CD4-positive, alpha-beta T cell (primary cell): ENCODE measurements around the gene RPS14. TPM values are rescaled to one million over a fixed set of nuclear protein-coding genes. Genes with fewer than 3 reads are reported as not detected.

Experiments used
- ATAC-seq: fragments of 200-7000 bp; cut with Tn5 transposase; one replicate; pipeline ENCODE4 v1.10.0; 2022; ENCODE audit warnings: mild to moderate bottlenecking; ENCODE audit not compliant: poor library complexity
- CTCF ChIA-PET: fragments of 350-600 bp; sonication (Branson Sonifier 250); formaldehyde crosslinking; loops from one replicate; lab custom pipeline; 2021; ENCODE audit warnings: antibody characterized with exemption, inconsistent platforms; lab: Charles Lee
- POLR2A ChIA-PET: fragments of 350-600 bp; sonication (Branson Sonifier 250); formaldehyde crosslinking; loops from one replicate; lab custom pipeline; 2021; ENCODE audit warnings: antibody characterized with exemption, inconsistent platforms; lab: Charles Lee
- DNase-seq, 14 experiments: peaks; one replicate each; pipeline ENCODE4 v3.0.0-alpha.2; 2013 to 2020; ENCODE audit warnings: mixed read lengths in 2 of 14
- H3K27ac ChIP-seq, 2 donors: one replicate each; pipeline versions ENCODE4 v1.5.1 to v1.7.0; 2013; ENCODE audit warnings: low read length in 2 of 2, low read depth in 1 of 2, mild to moderate bottlenecking in 1 of 2
- H3K27me3 ChIP-seq, 2 experiments: 1 replicate in 1 of 2; 2 replicates in 1 of 2; pipeline versions ENCODE4 v1.6.1 to v1.7.0; 2013; ENCODE audit warnings: low read length in 2 of 2, control low read depth in 1 of 2, mild to moderate bottlenecking in 1 of 2, moderate library complexity in 1 of 2; ENCODE audit not compliant: insufficient read depth in 2 of 2, control insufficient read depth in 1 of 2
- H3K36me3 ChIP-seq: one replicate; pipeline ENCODE4 v1.6.1; 2013; ENCODE audit warnings: low read length, control low read depth; ENCODE audit not compliant: insufficient read depth
- H3K4me1 ChIP-seq: one replicate; pipeline ENCODE4 v1.6.1; 2013; ENCODE audit warnings: low read length, control low read depth; ENCODE audit not compliant: insufficient read depth
- H3K4me3 ChIP-seq: one replicate; pipeline ENCODE4 v1.5.1; 2013; ENCODE audit warnings: mild to moderate bottlenecking, low read length, moderate library complexity
- H3K9me3 ChIP-seq, 2 experiments: 1 replicate in 1 of 2; 2 replicates in 1 of 2; pipeline versions ENCODE4 v1.6.1 to v1.7.0; 2013; ENCODE audit warnings: low read length in 2 of 2, mild to moderate bottlenecking in 2 of 2, control low read depth in 1 of 2, moderate library complexity in 1 of 2; ENCODE audit not compliant: control insufficient read depth in 1 of 2, insufficient read depth in 1 of 2
- H3K27ac Mint-ChIP-seq: one replicate; pipeline ENCODE4 v1.8.0; 2020; ENCODE audit warnings: mixed read lengths
- H3K27me3 Mint-ChIP-seq: one replicate; pipeline ENCODE4 v1.8.0; 2021; ENCODE audit warnings: mixed read lengths
- H3K36me3 Mint-ChIP-seq: one replicate; pipeline ENCODE4 v1.8.0; 2021; ENCODE audit warnings: low read depth, mixed read lengths
- H3K4me1 Mint-ChIP-seq: one replicate; pipeline ENCODE4 v1.8.0; 2021; ENCODE audit warnings: low read depth, mixed read lengths
- H3K4me3 Mint-ChIP-seq: one replicate; pipeline ENCODE4 v1.8.0; 2020; ENCODE audit warnings: mild to moderate bottlenecking, mixed read lengths
- H3K9me3 Mint-ChIP-seq: one replicate; pipeline ENCODE4 v1.8.0; 2020; ENCODE audit warnings: mixed read lengths
- intact Hi-C, 2 experiments: fragments of 100-400 bp; cut with DNase I in 1 of 2; cut with micrococcal nuclease in 1 of 2; formaldehyde crosslinking; loops; one replicate each; pipeline versions ENCODE4 v1.15.1 to v1.9.0; 2023 to 2025; cut with DNase I, micrococcal nuclease
- total RNA-seq, 174 experiments: library from RNA in 2 of 174; stranded (reverse) in 2 of 174; gene quantifications; one replicate each; pipeline ENCODE4 v1.2.3 and lab custom pipeline; 2021 to 2026
- TF ChIP-seq, protein P1 (sequence below): fragments of 200-600 bp; IDR thresholded peaks from one replicate; pipeline ENCODE4 v1.8.0; 2022; ENCODE audit warnings: antibody characterized with exemption, mild to moderate bottlenecking

The RPS14 gene
- total RNA-seq, 2 experiments from 2014 or later: 5,224 to 5,317 TPM

DNA sequence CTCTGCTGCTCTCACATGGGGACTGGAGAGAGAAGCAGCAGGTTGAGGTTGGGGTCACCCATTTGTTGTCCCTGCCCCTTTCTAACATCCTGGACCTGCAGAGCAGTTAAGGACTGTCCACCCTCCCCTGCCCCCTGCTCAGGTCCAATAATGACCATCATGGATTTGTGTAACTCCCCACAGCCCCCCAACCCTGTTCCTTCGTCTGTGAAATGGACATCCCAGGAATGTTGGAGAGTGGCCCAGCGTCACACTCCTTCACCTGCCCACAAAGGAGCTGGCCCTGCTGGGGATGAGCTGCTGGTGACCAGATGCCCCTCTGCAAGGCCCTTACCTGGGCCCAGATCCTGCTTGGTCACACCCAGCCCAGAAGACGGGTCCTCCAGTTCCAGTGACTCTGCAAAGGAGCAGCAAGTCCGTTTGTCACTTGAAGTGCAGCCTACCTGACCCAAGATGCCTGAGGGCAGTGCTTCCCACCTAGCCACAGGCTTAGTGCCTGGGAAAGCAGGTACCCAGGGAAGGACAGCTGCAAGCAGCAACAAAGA, 47.2 kb downstream of the RPS14 start:
- Mint-ChIP-seq H3K36me3 (peaks cover 78% of the 10 kb centered on the region), H3K27me3 (no peaks in the 10 kb centered on the region), H3K4me3 (no peak overlapping the region), H3K27ac (no peak overlapping the region), H3K9me3 (no peaks in the 10 kb centered on the region), H3K4me1 (no peaks in the 10 kb centered on the region)
- ATAC-seq (no peak), DNase-seq (peak in 1 of 14 experiments; percentile 18)
- TF ChIP-seq, protein P1, sequence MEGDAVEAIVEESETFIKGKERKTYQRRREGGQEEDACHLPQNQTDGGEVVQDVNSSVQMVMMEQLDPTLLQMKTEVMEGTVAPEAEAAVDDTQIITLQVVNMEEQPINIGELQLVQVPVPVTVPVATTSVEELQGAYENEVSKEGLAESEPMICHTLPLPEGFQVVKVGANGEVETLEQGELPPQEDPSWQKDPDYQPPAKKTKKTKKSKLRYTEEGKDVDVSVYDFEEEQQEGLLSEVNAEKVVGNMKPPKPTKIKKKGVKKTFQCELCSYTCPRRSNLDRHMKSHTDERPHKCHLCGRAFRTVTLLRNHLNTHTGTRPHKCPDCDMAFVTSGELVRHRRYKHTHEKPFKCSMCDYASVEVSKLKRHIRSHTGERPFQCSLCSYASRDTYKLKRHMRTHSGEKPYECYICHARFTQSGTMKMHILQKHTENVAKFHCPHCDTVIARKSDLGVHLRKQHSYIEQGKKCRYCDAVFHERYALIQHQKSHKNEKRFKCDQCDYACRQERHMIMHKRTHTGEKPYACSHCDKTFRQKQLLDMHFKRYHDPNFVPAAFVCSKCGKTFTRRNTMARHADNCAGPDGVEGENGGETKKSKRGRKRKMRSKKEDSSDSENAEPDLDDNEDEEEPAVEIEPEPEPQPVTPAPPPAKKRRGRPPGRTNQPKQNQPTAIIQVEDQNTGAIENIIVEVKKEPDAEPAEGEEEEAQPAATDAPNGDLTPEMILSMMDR: no peak
- ChIA-PET POLR2A (interaction anchor here (2.0 kb wide), 1 partner anchor 9 kb away, joined by 9 read pairs; no protein-coding TSS in a partner anchor), CTCF (interaction anchor here (1.7 kb wide), 1 partner anchor 9 kb away, joined by 3 read pairs; no protein-coding TSS in a partner anchor)
- intact Hi-C loops: loop anchor here in 1 of 2 experiments (5.0 kb wide), 1 partner anchor 40 kb away; no protein-coding TSS in a partner anchor
- Histone ChIP-seq H3K4me1 (peaks cover 6% of the 10 kb centered on the region), H3K27me3 (no peaks in the 10 kb centered on the region), H3K9me3 (no peaks in the 10 kb centered on the region), H3K27ac (no peak overlapping the region), H3K36me3 (peaks cover 92% of the 10 kb centered on the region), H3K4me3 (no peak overlapping the region)

DNA sequence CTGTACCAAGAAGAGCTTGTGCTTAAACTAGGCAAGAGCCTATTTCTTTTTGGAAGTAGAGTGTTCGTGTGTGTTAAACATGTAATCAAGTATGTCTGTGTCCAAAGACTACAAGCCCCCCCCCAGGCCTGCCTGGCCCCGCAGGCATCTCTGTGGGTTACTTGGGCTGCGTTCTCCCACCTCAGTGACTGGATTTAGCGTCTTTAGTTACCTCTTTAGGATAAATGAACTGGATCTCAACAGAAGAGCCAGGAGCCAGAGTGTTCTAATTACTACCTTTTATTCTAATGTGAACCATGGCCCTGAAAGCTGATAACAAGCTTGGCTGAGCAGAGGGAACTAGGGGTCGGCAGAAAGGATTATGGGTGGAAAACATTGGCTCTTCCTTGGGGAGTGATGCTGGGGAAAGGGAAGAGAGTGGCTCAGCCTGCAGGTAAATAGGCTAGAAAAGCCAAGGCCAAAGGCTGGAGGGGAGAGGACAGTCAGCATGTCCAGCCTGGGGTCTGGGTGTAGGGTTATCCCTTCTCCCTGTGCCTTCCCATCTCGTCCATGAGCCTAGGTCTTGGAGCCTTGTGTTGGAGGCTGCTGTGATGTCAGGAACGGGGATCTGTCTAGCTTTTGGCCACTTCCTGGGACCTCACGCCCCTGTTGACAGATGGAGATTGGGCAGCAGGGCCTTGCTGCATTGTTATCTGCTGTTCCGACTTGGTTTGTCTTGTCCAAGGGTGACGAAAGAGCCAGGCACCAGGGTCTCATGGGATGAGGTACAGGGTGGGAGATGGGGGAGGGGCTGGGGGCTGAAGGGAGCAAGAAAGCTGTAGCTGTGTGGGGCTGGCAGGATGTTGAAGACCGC, 47.9 kb downstream of the RPS14 start:
- DNase-seq (peak in 1 of 14 experiments; percentile 16), ATAC-seq (no peak)
- peak overlapping the region; percentile 45 for H3K27ac Mint-ChIP-seq
- intact Hi-C loops: loop anchor here in 1 of 2 experiments (5.0 kb wide), 1 partner anchor 39 kb away; no protein-coding TSS in a partner anchor
- H3K9me3 ChIP-seq: no peaks in the 10 kb centered on the region
- H3K27ac ChIP-seq: no peak overlapping the region
- H3K36me3 Mint-ChIP-seq: peaks cover 81% of the 10 kb centered on the region
- H3K27me3 ChIP-seq: no peaks in the 10 kb centered on the region
- H3K9me3 Mint-ChIP-seq: no peaks in the 10 kb centered on the region
- peak overlapping the region; percentile 6 for H3K4me3 Mint-ChIP-seq
- peaks cover 91% of the 10 kb centered on the region for H3K36me3 ChIP-seq
- H3K27me3 Mint-ChIP-seq: no peaks in the 10 kb centered on the region
- H3K4me3 ChIP-seq: no peak overlapping the region
- TF ChIP-seq, protein P1: no peak
- POLR2A ChIA-PET: interaction anchor here (1.4 to 2.0 kb wide), 2 partner anchors 9 to 11 kb away, joined by 8 to 9 read pairs; partner anchors contain the start of gene CD74
- peaks cover under 1% of the 10 kb centered on the region for H3K4me1 ChIP-seq
- H3K4me1 Mint-ChIP-seq: no peaks in the 10 kb centered on the region
- CTCF ChIA-PET: interaction anchor here (1.7 kb wide), 1 partner anchor 10 kb away, joined by 3 read pairs; no protein-coding TSS in a partner anchor

DNA sequence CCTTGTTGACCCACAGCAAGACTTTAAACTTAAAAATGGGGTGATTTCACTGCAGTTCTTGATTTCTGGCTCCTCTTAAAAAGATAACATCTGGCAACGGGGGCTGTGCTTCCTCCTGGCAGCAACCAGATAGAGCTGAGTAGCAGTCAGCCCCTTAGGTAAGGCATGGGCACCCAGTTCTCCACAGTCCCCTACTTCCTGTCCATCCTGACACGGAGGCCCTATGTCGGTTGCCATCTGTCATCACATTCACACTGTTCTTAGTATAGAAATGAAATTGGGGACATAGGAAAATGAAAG, 48.5 kb downstream of the RPS14 start:
- ChIA-PET CTCF (interaction anchor here (1.7 kb wide), 1 partner anchor 10 kb away, joined by 3 read pairs; no protein-coding TSS in a partner anchor), POLR2A (interaction anchor here (0.7 to 2.0 kb wide), 3 partner anchors 10 to 13 kb away, joined by 3 to 9 read pairs (median 8); partner anchors contain the start of gene CD74)
- TF ChIP-seq, protein P1: no peak
- peaks cover 83% of the 10 kb centered on the region for H3K36me3 Mint-ChIP-seq
- H3K4me1 Mint-ChIP-seq: no peaks in the 10 kb centered on the region
- no peaks in the 10 kb centered on the region for H3K9me3 Mint-ChIP-seq
- Histone ChIP-seq H3K27ac (no peak overlapping the region), H3K36me3 (peaks cover 91% of the 10 kb centered on the region), H3K27me3 (no peaks in the 10 kb centered on the region), H3K4me1 (no peaks in the 10 kb centered on the region), H3K4me3 (no peak overlapping the region), H3K9me3 (no peaks in the 10 kb centered on the region)
- DNase-seq (peak in 1 of 14 experiments; percentile 17), ATAC-seq (no peak)
- intact Hi-C loops: loop anchor here in 1 of 2 experiments (5.0 kb wide), 1 partner anchor 39 kb away; no protein-coding TSS in a partner anchor
- peak overlapping the region; percentile 45 for H3K27ac Mint-ChIP-seq
- no peaks in the 10 kb centered on the region for H3K27me3 Mint-ChIP-seq
- H3K4me3 Mint-ChIP-seq: no peak overlapping the region
